ENCODE results near the gene TAF3. TPM values are rescaled to one million over a fixed set of nuclear protein-coding genes. Genes with fewer than 3 reads are reported as not detected.

The TAF3 gene
- total RNA-seq, 4 donors from 2014 or later = 5.6 to 12.9 (median 8.3) TPM

DNA sequence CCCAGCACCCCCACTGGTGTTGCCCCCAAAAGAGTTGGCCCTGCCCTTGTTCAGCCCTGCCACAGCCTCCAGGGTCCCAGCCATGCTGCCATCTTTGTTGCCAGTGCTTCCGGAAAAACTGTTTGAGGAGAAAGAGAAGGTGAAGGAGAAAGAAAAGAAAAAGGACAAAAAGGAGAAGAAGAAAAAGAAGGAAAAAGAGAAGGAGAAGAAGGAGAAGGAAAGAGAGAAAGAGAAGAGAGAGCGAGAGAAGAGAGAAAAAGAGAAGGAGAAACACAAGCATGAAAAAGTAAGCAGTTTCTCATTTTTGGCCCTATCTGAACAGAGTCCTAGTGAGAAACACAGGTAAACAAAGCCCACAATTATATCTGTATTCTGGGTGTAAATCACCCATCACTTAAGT is 147.2 kb downstream of the TAF3 start:
- TF ChIP-seq, protein P1, sequence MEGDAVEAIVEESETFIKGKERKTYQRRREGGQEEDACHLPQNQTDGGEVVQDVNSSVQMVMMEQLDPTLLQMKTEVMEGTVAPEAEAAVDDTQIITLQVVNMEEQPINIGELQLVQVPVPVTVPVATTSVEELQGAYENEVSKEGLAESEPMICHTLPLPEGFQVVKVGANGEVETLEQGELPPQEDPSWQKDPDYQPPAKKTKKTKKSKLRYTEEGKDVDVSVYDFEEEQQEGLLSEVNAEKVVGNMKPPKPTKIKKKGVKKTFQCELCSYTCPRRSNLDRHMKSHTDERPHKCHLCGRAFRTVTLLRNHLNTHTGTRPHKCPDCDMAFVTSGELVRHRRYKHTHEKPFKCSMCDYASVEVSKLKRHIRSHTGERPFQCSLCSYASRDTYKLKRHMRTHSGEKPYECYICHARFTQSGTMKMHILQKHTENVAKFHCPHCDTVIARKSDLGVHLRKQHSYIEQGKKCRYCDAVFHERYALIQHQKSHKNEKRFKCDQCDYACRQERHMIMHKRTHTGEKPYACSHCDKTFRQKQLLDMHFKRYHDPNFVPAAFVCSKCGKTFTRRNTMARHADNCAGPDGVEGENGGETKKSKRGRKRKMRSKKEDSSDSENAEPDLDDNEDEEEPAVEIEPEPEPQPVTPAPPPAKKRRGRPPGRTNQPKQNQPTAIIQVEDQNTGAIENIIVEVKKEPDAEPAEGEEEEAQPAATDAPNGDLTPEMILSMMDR (IDR thresholded peaks at IDR 0.05; ENCODE audit: low read depth) = no peak

DNA sequence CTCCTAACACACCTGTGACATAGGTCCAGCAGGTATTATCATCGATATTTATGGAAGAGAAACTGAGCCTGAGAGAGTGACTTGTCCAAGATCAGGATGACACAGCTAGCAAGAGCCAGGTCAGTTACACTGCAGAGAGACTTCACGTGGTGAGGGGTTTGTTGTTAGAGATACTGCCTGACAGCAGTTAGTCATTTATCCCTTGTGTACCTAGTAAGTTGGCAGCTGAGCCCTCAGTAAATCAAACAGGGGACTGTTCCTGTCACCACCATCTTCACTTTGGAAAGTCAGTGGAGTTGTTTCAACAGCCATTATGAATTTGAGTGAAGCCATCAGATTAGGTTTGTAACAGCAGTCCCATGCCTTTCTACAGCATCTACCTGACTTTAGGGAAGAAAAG is 148.7 kb downstream of the TAF3 start:
- TF ChIP-seq, protein P1 (IDR thresholded peaks at IDR 0.05; ENCODE audit: low read depth) = no peak

DNA sequence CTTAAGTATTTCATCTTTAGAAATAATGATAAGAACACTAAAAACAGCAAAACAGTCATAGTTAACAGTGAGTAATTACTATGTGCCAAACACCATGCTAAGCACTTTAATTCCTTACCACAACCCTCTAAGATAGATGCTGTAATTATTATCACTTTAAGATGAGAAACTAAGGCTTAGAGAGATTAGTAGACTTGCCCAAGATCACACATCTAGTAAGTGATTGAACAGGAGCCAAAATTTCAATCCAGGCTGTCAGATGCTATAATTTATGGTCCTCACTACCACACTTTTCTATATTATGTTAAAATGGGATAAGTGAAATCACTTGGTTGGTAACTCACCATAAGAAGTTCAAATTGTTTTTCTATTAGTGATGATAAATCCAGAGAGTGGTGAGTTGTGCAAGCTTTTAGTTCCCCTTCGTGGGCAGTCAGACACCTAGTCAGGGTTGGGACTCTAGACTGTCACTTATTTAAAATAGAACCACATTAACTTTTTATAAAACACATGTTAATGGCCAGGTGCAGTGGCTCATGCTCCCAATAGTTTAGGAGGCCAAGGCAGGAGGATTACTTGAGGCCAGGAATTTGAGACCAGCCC is 150.3 kb downstream of the TAF3 start:
- TF ChIP-seq, protein P1 (IDR thresholded peaks at IDR 0.05; ENCODE audit: low read depth) = no peak

DNA sequence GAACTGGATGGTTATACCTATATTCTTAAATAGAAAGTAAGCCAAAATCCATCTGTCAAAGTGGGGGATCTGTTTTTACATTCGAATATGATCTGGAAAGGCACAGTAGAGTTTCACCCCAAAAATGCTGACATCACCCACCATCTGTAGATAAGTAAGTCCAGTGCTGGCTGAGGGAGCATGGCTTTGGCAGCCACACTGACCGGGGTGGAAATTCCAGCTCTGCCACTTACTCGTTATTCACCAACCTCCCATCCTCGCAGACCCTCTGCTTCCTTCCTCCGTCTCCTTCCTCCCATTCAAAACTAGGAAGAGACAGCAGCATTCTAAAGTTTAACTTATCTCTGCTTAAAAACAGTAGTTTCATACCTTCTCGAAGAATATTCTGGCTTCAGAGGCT is 151.3 kb downstream of the TAF3 start:
- TF ChIP-seq, protein P1 (IDR thresholded peaks at IDR 0.05; ENCODE audit: low read depth) = no peak

DNA sequence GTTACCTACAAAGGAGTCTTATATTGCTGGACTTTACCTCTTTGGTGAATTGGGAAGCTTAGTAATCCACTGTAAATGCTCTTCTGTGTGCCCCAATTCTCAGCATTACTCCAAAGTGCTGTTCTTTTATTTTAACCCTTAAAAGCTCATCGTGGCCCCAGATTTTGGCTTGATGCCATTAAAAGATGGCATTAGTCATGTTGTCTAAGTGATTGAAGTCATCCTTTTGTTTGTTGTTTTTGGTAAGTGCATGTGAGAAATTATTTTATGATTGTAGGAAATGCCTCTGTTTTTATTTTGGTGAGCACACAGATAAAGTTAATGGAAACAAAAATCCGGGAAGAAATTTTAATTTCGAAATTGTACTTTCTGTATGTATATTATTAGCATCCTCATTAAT is 153.6 kb downstream of the TAF3 start:
- TF ChIP-seq, protein P1 (IDR thresholded peaks at IDR 0.05; ENCODE audit: low read depth) = no peak

DNA sequence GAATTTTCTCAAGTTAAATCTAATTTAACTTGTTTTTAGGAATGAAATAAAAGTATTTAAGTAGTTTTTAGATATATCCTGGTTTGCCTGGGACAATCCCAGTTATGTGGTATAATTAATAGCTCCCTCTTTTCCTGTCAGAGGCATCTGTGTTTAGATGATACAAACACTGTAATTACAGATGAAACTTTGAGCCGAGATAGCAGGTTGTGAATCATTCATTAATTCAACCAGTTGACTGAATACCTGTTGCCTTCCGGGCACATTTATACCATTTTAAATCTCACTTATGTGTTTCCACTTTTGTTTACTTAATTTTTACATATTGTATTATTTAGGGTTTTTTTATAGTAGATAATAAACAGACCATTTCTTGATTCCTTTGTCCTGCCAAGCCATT is 154.1 kb downstream of the TAF3 start:
- TF ChIP-seq, protein P1 (IDR thresholded peaks at IDR 0.05; ENCODE audit: low read depth) = no peak

DNA sequence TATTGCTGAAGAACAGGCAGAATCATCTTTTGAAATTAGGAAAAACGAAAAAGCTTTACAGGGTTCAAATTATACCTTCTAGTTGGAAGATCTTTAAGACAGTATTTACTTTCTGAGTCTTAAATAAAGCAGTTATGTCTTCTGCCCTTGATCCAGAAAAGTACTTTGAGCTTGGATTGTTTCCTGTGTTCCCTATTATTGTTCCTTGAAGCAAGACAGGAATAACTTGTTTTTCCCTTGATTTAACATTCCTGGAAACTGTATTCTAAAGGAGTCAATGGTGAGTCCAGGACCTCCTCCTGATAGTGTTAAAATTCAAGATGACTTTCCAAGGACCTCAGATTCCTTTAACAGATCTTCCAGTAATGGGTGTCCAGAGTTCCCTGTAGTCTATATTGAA is 161.9 kb downstream of the TAF3 start:
- TF ChIP-seq, protein P1 (IDR thresholded peaks at IDR 0.05; ENCODE audit: low read depth) = no peak

All from subcutaneous adipose tissue (tissue), 4 donors.